ENCODE results near the gene ADAMTS16.

DNA sequence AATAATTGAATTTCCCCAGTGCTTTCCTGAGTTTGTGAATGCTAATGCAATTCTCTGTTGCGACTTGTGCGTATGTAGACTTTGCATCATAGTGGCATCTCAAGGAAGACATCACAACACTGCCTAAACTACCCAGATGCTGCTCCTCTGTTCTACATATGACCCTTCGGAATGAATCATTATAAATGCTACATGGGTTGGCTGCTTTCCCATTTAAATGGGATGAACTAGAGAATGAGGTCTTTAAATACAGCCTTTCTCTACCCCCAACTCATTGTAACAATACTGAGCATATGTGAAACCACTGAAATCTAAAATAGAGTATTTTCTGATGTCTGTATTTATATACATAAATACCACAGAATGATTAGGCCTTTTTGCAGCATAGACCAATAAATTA, 145.8 kb downstream of the ADAMTS16 start:
- TF ChIP-seq, protein P1, sequence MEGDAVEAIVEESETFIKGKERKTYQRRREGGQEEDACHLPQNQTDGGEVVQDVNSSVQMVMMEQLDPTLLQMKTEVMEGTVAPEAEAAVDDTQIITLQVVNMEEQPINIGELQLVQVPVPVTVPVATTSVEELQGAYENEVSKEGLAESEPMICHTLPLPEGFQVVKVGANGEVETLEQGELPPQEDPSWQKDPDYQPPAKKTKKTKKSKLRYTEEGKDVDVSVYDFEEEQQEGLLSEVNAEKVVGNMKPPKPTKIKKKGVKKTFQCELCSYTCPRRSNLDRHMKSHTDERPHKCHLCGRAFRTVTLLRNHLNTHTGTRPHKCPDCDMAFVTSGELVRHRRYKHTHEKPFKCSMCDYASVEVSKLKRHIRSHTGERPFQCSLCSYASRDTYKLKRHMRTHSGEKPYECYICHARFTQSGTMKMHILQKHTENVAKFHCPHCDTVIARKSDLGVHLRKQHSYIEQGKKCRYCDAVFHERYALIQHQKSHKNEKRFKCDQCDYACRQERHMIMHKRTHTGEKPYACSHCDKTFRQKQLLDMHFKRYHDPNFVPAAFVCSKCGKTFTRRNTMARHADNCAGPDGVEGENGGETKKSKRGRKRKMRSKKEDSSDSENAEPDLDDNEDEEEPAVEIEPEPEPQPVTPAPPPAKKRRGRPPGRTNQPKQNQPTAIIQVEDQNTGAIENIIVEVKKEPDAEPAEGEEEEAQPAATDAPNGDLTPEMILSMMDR (IDR thresholded peaks at IDR 0.05; ENCODE audit: extremely low read depth in 1 of 2, insufficient read depth in 1 of 2, low read depth in 1 of 2, low read length in 2 of 2) = no peak
- TF ChIP-seq POLR2A (IDR thresholded peaks at IDR 0.05; ENCODE audit: low read depth, low read length) = no peak
- no peak for TF ChIP-seq EZH2 (IDR thresholded peaks at IDR 0.05; ENCODE audit: borderline replicate concordance, low read depth, low read length, severe bottlenecking)
- TF ChIP-seq FOS (IDR thresholded peaks at IDR 0.05; ENCODE audit: borderline replicate concordance, insufficient read depth, low read length) = no peak
- no peak for TF ChIP-seq POLR2AphosphoS5 (IDR thresholded peaks at IDR 0.05; ENCODE audit: insufficient read depth, low read depth, low read length)
- no peak for TF ChIP-seq MYC (IDR thresholded peaks at IDR 0.05; ENCODE audit: low read depth, low read length)
- no peak for TF ChIP-seq MAX (IDR thresholded peaks at IDR 0.05; ENCODE audit: insufficient read depth, insufficient read length)
- TF ChIP-seq GATA2 (IDR thresholded peaks at IDR 0.05; ENCODE audit: insufficient read depth, insufficient read length, low read depth, low read length) = no peak

All from endothelial cell of umbilical vein (primary cell).